Large intestine (tissue), 3 donors: ENCODE measurements around the gene SMYD3. TPM values are rescaled to one million over a fixed set of nuclear protein-coding genes. Genes with fewer than 3 reads are reported as not detected.

Experiments
- DNase-seq, 2 donors: peaks; one replicate each; pipeline versions ENCODE4 v3.0.0 to v3.0.0-alpha.2; 2013
- H3K27ac ChIP-seq: one replicate; pipeline ENCODE4 v1.5.1; 2013; ENCODE audit warnings: low read length
- H3K27me3 ChIP-seq: 2 replicates; pipeline ENCODE4 v1.6.1; 2013; ENCODE audit warnings: low read length; ENCODE audit not compliant: control insufficient read depth, insufficient read depth
- H3K36me3 ChIP-seq: 2 replicates; pipeline ENCODE4 v1.6.1; 2013; ENCODE audit warnings: low read length; ENCODE audit not compliant: control insufficient read depth, insufficient read depth
- H3K4me1 ChIP-seq: one replicate; pipeline ENCODE4 v1.6.1; 2013; ENCODE audit warnings: low read length; ENCODE audit not compliant: control insufficient read depth, insufficient read depth
- H3K4me3 ChIP-seq: one replicate; pipeline ENCODE4 v1.5.1; 2013; ENCODE audit warnings: low read length
- H3K9me3 ChIP-seq: one replicate; pipeline ENCODE4 v1.6.1; 2013; ENCODE audit warnings: mild to moderate bottlenecking, low read depth, low read length, moderate library complexity; ENCODE audit not compliant: control insufficient read depth
- WGBS: methylation state at CpG from one replicate; pipeline ENCODE4 v1.1.5; 2013; ENCODE audit warnings: low lambda C conversion rate; ENCODE audit not compliant: insufficient coverage; 5-methylcytosine and 5-hydroxymethylcytosine counted together
- polyA plus RNA-seq: library from polyadenylated mRNA; unstranded; fragments of 120-200 nt; gene quantifications from one replicate; pipeline ENCODE4 v1.2.1, GENCODE V29; 2013

SMYD3 gene
- polyA plus RNA-seq, 1 donor: 12.0 TPM

DNA sequence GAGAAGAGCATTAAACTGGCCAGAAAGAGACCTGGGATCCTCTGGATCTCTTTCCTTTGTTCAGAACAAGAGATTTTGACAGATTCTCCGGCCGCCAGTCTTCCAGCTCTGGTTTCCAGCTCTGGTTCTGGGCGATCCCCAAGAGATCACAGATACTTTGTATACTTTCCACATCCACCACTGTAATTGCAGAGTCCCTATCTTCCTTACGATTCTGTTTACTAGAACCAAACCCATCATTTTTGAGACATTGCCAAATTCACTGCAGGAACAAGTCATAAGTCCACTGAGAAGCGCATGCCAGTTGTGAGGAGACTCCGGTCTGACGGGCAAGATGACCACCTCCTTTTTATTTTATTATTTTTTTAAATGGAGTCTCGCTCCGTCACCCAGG, 505.2 kb downstream of the SMYD3 start:
- H3K27me3 ChIP-seq: no peaks in the 10 kb centered on the region
- WGBS: no CpG with 5 or more reads among the region's 9 CpGs

DNA sequence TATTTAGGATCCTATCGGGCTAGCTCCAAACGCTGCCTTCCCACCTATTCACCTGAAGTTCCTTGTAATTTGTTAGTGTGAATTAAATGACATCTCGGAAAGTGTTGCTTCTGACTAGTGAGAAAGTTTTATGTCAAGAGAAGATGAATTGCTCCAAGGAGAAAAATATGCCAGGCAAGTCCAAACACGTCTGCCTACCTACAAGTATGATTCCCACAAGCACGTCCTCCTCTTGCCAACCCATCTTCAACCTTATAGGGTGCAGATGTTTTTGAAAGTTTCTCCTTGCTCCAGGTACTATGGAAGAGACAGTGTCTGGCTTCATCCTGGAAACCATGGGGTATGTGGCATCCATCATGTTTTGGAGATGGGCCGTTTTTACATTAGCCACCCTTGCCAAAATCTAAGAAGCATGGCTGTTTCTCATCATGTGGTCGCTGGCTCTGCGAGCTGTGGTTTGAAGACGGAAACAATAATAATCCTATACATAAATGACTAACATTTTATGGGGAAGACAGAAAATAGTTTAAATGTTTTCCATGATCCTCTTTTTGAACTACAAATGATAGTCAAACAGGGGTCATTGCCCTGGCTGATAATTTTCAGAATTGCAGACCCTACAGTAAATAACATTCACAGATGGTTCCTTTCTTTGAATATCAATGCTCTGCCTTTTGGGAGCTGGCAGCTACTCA, 505.8 kb downstream of the SMYD3 start:
- Histone ChIP-seq H3K27ac (no peak overlapping the region), H3K4me3 (no peak overlapping the region), H3K9me3 (no peaks in the 10 kb centered on the region), H3K36me3 (no peaks in the 10 kb centered on the region), H3K27me3 (no peaks in the 10 kb centered on the region), H3K4me1 (peaks cover 2% of the 10 kb centered on the region)
- DNase-seq: no peak
- WGBS: 91% methylated on average over 3 of the region's 9 CpGs

More for the DNA sequence above, 505.2 kb downstream of the SMYD3 start:
- H3K9me3 ChIP-seq: no peaks in the 10 kb centered on the region
- no peak for DNase-seq
- H3K4me1 ChIP-seq: peaks cover 2% of the 10 kb centered on the region
- no peak overlapping the region for H3K4me3 ChIP-seq
- H3K27ac ChIP-seq: no peak overlapping the region
- no peaks in the 10 kb centered on the region for H3K36me3 ChIP-seq

- H3K9me3 ChIP-seq: no peaks in the 10 kb centered on the region
- no peak for DNase-seq
- H3K27ac ChIP-seq: no peak overlapping the region
- no peaks in the 10 kb centered on the region for H3K36me3 ChIP-seq
- no peak overlapping the region for H3K4me3 ChIP-seq
- H3K4me1 ChIP-seq: peaks cover 2% of the 10 kb centered on the region
- no CpG with 5 or more reads among the region's 5 CpGs for WGBS
- no peaks in the 10 kb centered on the region for H3K27me3 ChIP-seq
Observed at GRCh38 chr1:246000638-246001015, 506.5 kb downstream of the SMYD3 start.

DNA sequence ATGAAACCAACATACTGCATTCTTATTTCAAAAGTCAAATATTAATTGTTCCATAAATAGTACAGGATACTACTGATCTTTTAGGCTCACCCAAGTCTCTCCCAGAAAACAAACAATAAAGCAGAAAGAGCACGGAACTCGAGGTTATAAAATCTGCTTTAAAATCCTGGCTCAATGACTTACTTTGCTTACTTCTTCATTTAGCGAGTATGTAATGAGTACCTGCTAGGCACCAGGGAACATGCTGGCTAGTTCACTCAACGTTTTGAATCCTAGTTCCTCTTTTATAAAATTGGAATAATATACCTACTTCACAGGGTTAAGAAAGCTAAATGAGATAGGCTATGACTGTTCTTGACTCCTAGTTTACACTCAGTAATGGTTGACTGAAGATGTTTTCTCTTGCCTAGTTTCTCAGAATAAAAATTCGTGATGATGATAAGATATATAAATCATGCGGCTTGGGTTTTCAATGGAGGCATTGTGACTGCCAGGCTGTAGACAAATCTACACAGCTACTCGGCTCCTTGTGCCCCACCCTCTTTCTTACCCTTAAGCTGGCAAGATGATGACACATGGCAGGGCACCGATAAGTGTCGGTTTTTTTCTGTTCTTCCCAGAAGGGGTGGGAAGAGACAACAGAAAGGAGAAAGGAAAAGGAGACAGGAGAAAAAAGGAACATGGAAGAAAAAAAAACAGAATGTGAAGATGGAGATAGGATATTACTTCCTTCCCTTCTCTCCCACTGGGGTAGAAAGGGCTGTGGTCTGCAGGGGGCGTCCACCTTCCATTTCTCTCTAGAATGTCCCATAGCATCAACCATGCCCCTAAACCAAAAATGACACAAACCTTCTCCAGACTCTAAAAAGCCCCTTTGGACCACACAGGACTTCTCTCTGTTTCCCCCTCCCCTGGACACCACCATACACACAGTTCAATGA, 507.1 kb downstream of the SMYD3 start:
- H3K9me3 ChIP-seq: no peaks in the 10 kb centered on the region
- WGBS: 85% methylated on average over 2 of the region's 10 CpGs
- no peaks in the 10 kb centered on the region for H3K27me3 ChIP-seq
- DNase-seq: no peak
- no peak overlapping the region for H3K27ac ChIP-seq
- H3K36me3 ChIP-seq: no peaks in the 10 kb centered on the region
- H3K4me1 ChIP-seq: peaks cover 2% of the 10 kb centered on the region
- H3K4me3 ChIP-seq: no peak overlapping the region

DNA sequence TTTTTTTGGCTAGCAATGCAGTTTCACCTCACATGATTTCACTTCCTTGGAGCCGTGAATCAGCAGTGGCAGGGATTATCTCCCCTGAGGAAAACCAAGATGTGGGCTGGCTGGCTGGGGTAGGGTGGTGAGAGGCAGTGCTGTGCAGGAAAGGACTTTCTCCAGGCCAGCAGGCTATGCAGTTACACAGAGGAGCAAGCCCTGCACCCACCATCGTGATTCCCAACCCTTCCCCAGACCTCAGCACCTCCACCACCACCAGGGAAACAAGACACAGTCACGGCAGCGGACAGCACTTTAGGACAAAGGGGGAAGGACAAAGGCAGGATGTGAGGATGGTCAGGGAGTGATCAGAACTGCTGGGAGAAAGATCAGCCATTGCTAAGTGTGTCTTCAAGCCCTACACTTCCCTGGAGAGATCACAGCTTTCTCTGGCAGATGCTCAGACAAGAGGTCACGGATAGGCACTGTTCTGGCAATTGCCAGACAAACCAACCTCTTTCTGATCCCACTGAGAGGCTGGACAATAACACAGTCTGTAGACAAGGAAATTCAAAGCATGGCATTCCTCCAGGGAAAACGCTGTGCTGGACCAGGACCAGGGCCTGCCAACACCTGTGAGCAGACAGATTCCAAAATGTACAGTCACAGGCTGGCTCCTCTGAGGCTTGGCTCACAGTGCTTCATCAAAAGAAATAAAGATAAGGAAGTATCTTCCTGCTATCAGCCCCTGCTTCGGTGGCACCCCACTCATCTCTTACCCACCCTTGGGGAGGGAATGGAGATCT, 509.4 kb downstream of the SMYD3 start:
- Histone ChIP-seq H3K9me3 (no peaks in the 10 kb centered on the region), H3K4me3 (no peak overlapping the region), H3K27ac (no peak overlapping the region), H3K27me3 (no peaks in the 10 kb centered on the region), H3K36me3 (no peaks in the 10 kb centered on the region), H3K4me1 (no peaks in the 10 kb centered on the region)
- DNase-seq: no peak
- no CpG with 5 or more reads among the region's 7 CpGs for WGBS

GRCh38 chr1:245996811-245997210, 510.3 kb downstream of the SMYD3 start:
- H3K27me3 ChIP-seq: no peaks in the 10 kb centered on the region
- no peak overlapping the region for H3K4me3 ChIP-seq
- no peaks in the 10 kb centered on the region for H3K9me3 ChIP-seq
- H3K36me3 ChIP-seq: no peaks in the 10 kb centered on the region
- 78% methylated on average over 3 of the region's 15 CpGs for WGBS
- H3K27ac ChIP-seq: no peak overlapping the region
- no peaks in the 10 kb centered on the region for H3K4me1 ChIP-seq
- no peak for DNase-seq

DNA sequence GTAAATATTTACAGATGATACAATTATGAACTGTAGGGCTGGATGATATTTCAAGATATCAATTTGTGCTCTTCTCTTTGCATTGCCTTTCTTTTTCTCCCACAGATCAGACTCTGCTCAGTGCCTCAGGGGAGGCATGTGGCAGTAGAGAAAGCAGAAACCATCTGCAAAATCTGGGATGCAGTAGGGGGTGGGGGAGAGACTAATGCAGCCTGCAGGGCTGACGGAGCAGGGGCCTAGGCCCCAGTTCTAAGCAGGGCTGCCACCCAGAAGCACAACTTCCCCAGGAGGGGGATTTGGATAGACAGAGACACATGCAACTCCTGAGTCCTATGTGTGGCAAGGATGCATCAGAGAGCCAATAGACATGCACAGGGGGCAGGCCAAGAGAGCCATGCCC, 511.6 kb downstream of the SMYD3 start:
- DNase-seq: no peak
- Histone ChIP-seq H3K4me3 (no peak overlapping the region), H3K27me3 (no peaks in the 10 kb centered on the region), H3K36me3 (no peaks in the 10 kb centered on the region), H3K27ac (no peak overlapping the region), H3K4me1 (peaks cover 6% of the 10 kb centered on the region), H3K9me3 (no peaks in the 10 kb centered on the region)
- WGBS: no CpG with 5 or more reads among the region's 1 CpG

DNA sequence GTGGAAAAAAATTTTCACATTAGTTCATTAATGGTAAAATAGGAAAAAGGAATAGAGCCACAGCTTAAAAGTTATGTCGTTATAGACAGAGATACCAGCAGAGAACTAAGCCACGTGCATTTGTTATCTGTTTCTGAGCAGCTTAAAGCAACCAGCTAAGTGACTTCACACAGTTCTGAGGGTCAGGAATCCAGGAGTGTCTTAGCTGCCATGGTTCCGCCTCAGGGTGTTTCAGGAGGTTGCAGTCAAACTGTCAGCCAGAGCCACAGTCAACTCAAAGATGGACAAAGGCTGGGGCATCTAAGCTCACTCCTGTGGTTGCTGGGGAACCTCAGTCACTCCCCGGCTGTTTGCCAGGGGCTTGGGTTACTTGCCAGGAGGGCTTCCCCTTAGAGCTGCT, 515.8 kb downstream of the SMYD3 start:
- WGBS: 0% methylated on average over 1 of the region's 4 CpGs
- DNase-seq: peak in 1 of 2 donors; percentile 62
- Histone ChIP-seq H3K27me3 (no peaks in the 10 kb centered on the region), H3K9me3 (no peaks in the 10 kb centered on the region), H3K36me3 (no peaks in the 10 kb centered on the region), H3K4me1 (peaks cover 10% of the 10 kb centered on the region), H3K4me3 (no peak overlapping the region), H3K27ac (peak overlapping the region; percentile 12)

GRCh38 chr1:245990315-245991022, 516.6 kb downstream of the SMYD3 start:
- H3K27me3 ChIP-seq: no peaks in the 10 kb centered on the region
- 40% methylated on average over 3 of the region's 6 CpGs for WGBS
- H3K36me3 ChIP-seq: no peaks in the 10 kb centered on the region
- peak overlapping the region; percentile 12 for H3K27ac ChIP-seq
- H3K4me3 ChIP-seq: no peak overlapping the region
- peaks cover 10% of the 10 kb centered on the region for H3K4me1 ChIP-seq
- H3K9me3 ChIP-seq: no peaks in the 10 kb centered on the region
- DNase-seq: peak; percentile 65 to 84
